IPS DF 19.7 (cell line): ENCODE measurements around the gene IRAK2.
"Not testable (repeated sequence)": the region's sequence is repeated elsewhere in the genome, so short reads cannot be mapped to it uniquely, and the experiment has no call there.

Experiments used
- DNase-seq: peaks from one replicate; pipeline ENCODE4 v3.0.0-alpha.2; 2013; ENCODE audit warnings: low read depth, low spot score

IRAK2 gene

GRCh38 chr3:10158555-10158954 is 6.2 kb upstream of the IRAK2 start:
- not testable (repeated sequence) for DNase-seq

GRCh38 chr3:10160346-10160745 is 4.4 kb upstream of the IRAK2 start:
- no peak for DNase-seq

GRCh38 chr3:10160925-10161324 is 3.8 kb upstream of the IRAK2 start:
- DNase-seq = no peak

- no peak for DNase-seq
These were observed 2.5 kb upstream of the IRAK2 start for GRCh38 chr3:10162185-10162584.

- not testable (repeated sequence) for DNase-seq
These were observed 546 bp upstream of the IRAK2 start for GRCh38 chr3:10164201-10164545.

- no peak for DNase-seq
These were observed 1.5 kb downstream of the IRAK2 start for GRCh38 chr3:10166213-10166604.

- DNase-seq = no peak
These were observed 4.3 kb downstream of the IRAK2 start for GRCh38 chr3:10169000-10169496.

- DNase-seq = no peak
These were observed 6.3 kb downstream of the IRAK2 start for GRCh38 chr3:10170915-10171478.

GRCh38 chr3:10173095-10173925 is 8.6 kb downstream of the IRAK2 start:
- DNase-seq = no peak

- no peak for DNase-seq
These were observed 9.3 kb downstream of the IRAK2 start for GRCh38 chr3:10173926-10174435.

- not testable (repeated sequence) for DNase-seq
These were observed 10.6 kb downstream of the IRAK2 start for GRCh38 chr3:10175334-10175733.

GRCh38 chr3:10176150-10176549 is 11.4 kb downstream of the IRAK2 start:
- not testable (repeated sequence) for DNase-seq

GRCh38 chr3:10177737-10178136 is 13.0 kb downstream of the IRAK2 start:
- no peak for DNase-seq

- DNase-seq = no peak
These were observed 14.2 kb downstream of the IRAK2 start for GRCh38 chr3:10178892-10179291.

- DNase-seq = no peak
These were observed 15.6 kb downstream of the IRAK2 start for GRCh38 chr3:10180289-10180688.

GRCh38 chr3:10180738-10181295 is 16.1 kb downstream of the IRAK2 start:
- DNase-seq = no peak

- DNase-seq = no peak
These were observed 18.2 kb downstream of the IRAK2 start for GRCh38 chr3:10182950-10183349.

GRCh38 chr3:10184250-10184649 is 19.5 kb downstream of the IRAK2 start:
- no peak for DNase-seq

- no peak for DNase-seq
These were observed 21.4 kb downstream of the IRAK2 start for GRCh38 chr3:10185804-10186762.

GRCh38 chr3:10187290-10187876 is 22.7 kb downstream of the IRAK2 start:
- no peak for DNase-seq

- DNase-seq = no peak
These were observed 23.2 kb downstream of the IRAK2 start for GRCh38 chr3:10187944-10188343.
